GM12892 (cell line): ENCODE measurements around the gene MAP3K6.

Experiments used
- POLR2A ChIP-seq: IDR thresholded peaks from 2 replicates; pipeline ENCODE4 v1.6.1; 2011; ENCODE audit warnings: low read depth, low read length, control low read depth
- TAF1 ChIP-seq: IDR thresholded peaks from 2 replicates; pipeline ENCODE4 v1.6.1; 2011; ENCODE audit warnings: low read depth, mild to moderate bottlenecking, control low read depth, low read length, borderline replicate concordance

DNA sequence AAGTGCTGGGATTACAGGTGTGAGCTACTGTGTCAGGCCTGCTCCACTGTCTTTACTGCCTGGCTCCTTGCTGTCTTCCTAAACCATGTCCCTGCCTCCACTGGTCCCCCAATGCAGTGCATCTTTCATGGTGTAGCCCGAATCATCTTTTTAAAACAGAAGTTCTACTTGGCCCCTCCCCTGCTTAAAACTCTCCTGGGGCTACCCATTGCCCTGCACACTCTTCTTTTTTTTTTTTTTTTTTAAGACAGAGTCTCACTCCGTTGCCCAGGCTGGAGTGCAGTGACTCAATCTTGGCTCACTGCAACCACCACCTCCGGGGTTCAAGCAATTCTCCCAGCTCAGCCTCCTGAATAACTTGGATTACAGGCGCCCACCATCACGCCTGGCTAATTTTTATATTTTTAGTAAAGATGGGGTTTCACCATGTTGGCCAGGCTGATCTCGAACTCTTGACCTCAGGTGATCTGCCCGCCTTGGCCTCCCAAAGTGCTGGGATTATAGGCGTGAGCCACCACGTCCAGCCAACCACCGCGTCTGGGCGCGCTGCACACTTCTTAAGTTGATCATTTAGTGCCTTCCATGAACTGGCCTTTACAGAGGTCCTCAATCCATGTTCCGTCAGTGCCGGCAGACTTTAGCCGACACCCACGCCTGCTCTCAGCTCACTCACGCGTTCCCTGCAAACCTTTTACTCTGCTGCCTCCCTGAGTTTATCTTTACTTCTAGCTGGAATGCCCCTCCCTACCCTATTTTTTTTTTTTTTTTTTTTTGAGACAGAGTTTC, 5.5 kb upstream of the MAP3K6 start:
- TF ChIP-seq TAF1, result no peak
- TF ChIP-seq POLR2A, result no peak
